ENCODE results near the gene OPCML.

DNA sequence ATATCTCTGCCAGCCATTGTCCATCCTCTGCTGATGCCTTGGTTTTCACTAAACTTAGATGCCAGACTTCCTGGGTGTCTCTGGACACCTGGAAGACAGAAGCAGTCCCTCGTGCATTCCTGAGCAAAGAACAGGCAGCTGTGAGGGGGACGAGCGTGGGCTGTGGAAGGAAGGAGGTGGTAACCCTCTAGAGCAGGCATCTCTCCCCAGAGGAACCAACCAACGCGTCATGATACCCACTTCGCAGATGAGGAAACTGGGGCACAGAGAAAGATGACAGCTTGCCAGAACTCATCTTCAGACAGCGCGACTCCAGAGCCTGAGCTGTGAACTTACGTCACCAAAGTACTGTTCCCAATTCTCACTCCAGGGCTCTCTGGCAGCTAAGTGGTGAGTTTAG is 123.4 kb downstream of the OPCML start:
- TF ChIP-seq, protein P1, sequence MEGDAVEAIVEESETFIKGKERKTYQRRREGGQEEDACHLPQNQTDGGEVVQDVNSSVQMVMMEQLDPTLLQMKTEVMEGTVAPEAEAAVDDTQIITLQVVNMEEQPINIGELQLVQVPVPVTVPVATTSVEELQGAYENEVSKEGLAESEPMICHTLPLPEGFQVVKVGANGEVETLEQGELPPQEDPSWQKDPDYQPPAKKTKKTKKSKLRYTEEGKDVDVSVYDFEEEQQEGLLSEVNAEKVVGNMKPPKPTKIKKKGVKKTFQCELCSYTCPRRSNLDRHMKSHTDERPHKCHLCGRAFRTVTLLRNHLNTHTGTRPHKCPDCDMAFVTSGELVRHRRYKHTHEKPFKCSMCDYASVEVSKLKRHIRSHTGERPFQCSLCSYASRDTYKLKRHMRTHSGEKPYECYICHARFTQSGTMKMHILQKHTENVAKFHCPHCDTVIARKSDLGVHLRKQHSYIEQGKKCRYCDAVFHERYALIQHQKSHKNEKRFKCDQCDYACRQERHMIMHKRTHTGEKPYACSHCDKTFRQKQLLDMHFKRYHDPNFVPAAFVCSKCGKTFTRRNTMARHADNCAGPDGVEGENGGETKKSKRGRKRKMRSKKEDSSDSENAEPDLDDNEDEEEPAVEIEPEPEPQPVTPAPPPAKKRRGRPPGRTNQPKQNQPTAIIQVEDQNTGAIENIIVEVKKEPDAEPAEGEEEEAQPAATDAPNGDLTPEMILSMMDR (IDR thresholded peaks at IDR 0.05; ENCODE audit: low read depth, low read length, missing input control) = no peak
- TF ChIP-seq RAD21 (IDR thresholded peaks at IDR 0.05) (no peak), FOXA2 (IDR thresholded peaks at IDR 0.05) (no peak), SP1 (IDR thresholded peaks at IDR 0.05) (no peak), HNF4G (IDR thresholded peaks at IDR 0.05) (no peak), TAF1 (conservative IDR thresholded peaks at IDR 0.05) (no peak), EGR1 (IDR thresholded peaks at IDR 0.05; ENCODE audit: low read depth in 2 of 2) (no peak)
- TF ChIP-seq, protein P2, sequence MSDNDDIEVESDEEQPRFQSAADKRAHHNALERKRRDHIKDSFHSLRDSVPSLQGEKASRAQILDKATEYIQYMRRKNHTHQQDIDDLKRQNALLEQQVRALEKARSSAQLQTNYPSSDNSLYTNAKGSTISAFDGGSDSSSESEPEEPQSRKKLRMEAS (IDR thresholded peaks at IDR 0.05) = no peak
- TF ChIP-seq, protein P3, sequence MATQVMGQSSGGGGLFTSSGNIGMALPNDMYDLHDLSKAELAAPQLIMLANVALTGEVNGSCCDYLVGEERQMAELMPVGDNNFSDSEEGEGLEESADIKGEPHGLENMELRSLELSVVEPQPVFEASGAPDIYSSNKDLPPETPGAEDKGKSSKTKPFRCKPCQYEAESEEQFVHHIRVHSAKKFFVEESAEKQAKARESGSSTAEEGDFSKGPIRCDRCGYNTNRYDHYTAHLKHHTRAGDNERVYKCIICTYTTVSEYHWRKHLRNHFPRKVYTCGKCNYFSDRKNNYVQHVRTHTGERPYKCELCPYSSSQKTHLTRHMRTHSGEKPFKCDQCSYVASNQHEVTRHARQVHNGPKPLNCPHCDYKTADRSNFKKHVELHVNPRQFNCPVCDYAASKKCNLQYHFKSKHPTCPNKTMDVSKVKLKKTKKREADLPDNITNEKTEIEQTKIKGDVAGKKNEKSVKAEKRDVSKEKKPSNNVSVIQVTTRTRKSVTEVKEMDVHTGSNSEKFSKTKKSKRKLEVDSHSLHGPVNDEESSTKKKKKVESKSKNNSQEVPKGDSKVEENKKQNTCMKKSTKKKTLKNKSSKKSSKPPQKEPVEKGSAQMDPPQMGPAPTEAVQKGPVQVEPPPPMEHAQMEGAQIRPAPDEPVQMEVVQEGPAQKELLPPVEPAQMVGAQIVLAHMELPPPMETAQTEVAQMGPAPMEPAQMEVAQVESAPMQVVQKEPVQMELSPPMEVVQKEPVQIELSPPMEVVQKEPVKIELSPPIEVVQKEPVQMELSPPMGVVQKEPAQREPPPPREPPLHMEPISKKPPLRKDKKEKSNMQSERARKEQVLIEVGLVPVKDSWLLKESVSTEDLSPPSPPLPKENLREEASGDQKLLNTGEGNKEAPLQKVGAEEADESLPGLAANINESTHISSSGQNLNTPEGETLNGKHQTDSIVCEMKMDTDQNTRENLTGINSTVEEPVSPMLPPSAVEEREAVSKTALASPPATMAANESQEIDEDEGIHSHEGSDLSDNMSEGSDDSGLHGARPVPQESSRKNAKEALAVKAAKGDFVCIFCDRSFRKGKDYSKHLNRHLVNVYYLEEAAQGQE (IDR thresholded peaks at IDR 0.05) = no peak
- TF ChIP-seq, protein P4, sequence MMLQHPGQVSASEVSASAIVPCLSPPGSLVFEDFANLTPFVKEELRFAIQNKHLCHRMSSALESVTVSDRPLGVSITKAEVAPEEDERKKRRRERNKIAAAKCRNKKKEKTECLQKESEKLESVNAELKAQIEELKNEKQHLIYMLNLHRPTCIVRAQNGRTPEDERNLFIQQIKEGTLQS (IDR thresholded peaks at IDR 0.05) = no peak
